ENCODE results near the gene BARHL1.

Gene BARHL1

DNA sequence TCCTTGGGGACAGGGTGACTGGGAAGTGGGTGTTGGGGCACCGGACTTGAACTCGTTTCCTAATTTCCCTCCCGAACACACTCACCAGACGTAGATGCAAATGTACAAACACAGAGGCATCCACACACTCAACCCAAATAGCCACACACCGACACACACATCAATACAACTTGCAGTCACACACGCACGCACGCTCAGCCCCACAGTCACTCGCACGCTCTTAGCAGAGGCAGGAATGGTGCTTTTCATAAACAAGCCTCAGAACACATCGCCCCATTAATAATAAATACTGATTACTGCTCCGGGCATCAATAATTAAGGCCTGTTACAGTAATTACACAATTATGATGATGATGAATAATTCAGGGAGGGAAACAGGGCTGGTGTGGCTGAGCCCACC, 5.7 kb downstream of the BARHL1 start:
- ATAC-seq, result no peak

DNA sequence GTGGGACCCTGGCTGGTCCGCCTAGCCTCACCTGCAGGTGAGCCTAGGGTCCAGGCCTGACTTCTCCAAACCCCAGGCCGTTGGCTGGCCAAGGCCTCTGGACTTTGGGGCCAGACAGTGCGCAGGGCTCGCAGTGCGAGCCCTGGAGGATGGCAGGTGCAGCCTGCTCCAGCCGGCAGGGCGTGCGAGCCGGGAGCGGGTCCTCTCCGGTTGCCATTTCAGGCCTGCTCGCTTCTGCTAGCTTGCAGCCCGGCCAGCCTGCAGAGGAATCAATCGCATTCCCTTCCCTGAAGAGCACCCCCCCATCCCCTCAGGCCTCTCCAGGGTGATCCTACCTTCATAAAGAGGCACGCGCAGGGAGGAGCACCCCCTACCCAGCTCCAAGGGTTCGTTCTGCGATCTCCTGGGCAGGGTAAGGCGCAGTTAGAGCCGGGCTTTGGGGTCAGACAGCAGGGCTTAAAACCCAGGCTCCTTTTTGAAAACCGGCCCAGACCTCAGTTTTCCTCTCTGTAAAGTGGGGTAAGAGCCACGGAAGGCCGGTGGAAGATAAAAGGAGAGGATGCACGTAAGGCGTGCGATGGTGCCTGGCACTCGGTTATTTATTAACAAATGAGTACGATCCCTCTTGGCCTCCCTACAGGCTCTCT, 6.2 kb downstream of the BARHL1 start:
- no peak for ATAC-seq

DNA sequence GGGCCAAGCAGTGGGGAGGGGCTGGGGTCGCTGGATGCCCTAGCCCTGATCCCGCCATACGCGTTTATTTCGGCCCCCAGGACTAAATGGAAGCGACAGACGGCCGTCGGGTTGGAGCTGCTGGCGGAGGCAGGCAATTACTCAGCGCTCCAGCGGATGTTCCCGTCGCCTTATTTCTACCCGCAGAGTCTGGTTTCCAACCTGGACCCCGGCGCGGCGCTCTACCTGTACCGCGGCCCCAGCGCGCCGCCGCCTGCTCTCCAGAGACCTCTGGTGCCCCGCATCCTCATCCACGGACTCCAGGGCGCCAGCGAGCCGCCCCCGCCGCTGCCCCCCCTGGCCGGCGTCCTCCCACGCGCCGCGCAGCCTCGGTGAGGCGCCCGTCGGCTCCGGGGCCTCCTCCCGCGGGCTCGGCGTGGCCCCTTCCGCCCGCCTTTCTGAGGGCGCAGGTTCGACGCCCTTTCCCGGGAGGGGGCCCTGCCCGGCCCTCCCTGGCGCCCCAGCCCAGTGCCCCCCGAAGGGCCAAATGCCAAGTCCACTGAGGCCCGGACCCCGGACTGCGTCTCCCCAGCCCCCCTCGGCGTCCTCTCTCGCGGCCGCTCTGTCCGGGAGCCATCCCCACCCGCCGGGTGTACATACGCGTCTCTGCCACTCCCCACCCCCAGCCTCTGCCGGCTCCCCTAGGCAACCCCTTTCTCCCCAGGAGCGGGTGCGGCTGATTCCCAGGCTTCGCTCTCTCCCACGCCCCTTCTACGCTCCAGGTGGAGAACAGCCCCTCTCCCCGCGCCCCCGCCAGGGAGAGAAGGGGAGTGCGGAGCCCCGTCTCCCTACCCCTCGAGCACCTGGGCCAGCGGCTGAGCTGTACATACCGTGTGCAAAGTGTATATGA, 7.0 kb downstream of the BARHL1 start:
- no peak for ATAC-seq

DNA sequence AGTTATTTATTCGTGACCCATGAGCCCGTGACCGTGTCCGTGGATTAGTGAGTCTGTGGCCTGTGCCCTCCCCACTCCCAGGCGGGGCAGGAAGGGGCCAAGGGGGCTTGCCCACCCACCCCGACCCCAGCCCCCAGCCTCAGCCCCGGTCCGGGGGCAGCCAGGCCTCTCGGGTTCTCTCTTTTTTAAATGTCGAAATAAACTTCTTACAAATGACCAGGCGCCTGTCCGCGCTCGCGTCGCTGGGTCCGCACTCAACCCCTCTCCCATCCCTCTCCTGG, 7.6 kb downstream of the BARHL1 start:
- ATAC-seq, result no peak

DNA sequence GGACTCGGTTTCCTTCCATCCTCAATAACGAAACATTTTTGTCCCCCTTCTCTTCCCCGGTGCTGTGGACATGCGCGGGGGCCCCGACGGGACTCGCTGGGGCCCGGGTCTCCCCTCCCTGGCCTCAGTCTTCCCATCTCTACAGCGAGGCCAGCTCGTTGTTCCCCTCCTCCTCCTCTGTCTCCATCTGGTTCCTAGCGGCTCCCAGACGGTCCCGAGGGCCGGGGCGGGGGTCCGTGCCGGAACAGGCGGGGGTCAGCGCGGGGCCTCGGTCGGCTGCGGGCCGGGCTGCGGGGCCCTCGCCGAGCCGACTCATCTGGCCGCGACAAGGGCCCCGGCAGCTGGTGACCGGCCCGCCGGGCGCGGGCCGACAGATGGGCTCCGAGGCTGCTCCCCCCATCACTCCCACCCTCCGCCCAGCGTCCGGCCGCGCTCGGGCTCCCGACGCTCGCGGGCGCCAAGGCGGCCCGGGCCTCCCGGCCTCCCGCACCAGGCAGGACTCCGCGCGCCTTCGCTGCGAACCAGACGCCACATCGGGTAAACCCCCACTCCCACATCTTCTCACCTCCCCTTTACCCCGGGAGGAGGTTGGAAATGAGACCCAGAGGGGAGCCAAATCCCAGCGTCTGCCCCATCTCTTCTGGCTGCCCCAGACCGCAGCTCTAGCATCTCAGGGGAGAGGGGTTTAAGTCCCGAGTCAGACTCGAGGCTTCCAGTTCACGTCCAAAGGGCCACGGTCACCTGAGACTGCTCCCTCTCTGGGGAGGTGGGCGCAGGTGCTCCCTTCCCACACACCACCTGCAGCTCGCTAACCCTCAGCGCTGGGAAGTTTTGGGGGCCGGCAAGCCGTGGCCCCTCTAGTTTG, 8.1 kb downstream of the BARHL1 start:
- no peak for ATAC-seq

DNA sequence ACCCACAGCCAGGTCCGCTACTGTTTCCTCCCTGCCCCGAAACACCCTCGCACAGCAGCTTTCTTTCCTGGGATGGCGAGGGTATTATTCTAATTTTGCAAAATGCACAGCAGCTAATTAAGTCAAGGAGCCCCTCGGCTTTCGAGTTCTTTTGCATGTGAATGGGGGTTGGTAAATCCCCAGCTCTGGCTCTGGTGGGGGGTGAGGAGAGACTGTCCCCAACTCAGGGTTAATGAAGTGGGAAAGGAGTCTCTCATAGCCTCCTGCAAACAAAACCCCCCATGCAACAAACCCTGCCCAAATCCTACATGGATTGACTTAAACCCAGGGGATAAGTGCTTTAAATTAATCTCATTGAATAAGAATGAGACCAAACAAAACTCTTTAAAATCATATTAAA, 8.8 kb downstream of the BARHL1 start:
- ATAC-seq, result no peak

DNA sequence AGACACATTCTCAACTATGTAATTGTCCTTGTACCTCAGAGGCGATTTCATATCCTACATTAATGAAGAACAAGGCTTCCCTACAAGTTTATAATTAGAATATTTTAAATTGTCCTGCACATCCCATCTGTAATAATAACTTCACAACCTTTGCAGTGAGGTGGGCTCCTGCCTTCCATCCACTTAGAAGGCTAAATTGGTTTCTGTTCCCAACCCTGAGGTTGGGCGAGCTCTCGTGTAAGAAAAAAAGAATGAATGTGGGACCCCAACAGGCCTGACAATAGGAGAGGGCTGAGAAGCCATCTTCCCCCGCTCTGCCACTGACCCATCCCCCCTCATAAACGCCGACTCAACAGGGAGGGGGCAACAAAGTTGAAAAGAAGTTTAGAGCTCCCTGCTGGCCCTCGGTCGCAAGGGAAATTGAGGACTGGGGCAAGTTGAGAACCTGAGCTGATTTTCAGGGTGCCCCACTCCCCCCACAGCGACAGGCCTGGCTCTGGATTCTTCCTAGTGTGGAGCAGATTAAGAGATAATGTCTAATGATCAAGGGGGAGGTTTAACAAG, 9.4 kb downstream of the BARHL1 start:
- no peak for ATAC-seq

DNA sequence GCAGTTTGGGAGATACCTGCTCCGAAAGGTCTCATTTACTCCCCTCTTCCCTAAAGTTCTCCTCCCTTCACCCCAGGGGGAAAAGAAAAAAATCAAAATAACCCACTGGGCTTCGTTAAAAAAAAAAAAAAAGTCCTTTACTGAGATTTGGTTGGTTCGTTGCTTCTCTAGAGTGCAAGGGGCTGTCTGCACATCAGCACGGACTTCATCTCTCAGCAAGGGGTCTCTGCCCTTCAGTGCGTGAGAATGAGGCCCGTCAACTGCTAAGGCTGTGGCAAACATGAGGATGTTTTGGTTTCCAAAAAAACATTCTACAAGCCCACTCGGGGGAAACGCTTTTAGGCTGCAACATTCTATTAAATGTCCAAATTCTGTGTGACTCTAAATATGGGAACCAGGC, 10.0 kb downstream of the BARHL1 start:
- ATAC-seq, result no peak

DNA sequence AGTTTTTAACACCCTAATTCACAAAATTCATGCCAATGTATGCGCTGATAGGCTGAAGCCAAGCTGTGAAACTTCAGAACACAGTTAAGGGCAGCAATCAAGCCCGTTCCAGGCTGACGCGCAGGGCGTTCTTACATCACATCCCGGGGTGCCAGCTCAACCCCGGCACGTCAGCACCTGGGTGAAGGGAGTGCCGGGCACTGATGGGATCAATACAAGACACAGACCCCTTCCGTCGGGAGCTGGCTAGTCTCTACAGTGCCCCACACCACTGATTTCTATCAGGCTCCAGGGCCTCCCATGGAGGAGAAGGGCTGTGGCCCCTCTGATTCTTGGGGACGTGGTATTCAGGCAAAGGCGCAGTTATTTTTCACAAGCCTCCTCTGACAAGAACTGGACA, 12.0 kb downstream of the BARHL1 start:
- no peak for ATAC-seq

DNA sequence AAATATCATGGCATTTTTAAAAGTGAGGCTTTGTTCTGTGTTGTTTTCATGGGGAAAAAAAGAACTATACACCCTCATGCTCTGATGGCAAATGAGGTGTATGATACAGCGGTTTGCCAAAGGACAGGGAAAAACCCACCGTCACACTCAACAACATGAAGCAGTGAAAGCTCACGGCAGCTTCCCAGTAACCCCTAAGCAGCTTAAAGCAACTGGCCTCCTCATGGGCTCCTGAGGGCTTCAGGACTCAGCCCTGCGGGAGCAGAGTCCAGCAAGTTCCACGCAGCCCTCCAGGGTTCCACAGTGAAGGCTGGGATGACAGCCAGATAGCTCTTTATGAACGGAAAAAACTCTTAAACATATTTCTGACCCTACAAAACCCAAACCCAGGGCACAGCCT, 12.9 kb downstream of the BARHL1 start:
- no peak for ATAC-seq

DNA sequence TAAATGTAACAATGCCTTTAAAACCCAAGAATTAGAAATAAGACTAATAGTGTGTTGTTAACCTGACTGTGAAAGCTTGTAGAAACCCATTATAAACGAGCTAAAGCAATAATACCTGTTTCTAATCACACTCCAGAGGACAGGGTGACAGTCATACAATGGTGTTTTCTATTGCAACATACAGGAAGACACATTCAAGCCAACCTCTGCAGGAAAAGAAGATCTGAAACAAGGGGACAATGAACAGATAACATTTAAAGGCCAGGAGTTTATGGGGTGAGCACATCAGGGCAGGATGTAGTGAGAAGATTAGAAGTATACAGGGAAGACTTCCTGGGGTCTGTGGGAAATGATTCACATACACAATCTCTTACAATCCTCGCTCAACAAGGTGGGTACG, 13.8 kb downstream of the BARHL1 start:
- no peak for ATAC-seq

DNA sequence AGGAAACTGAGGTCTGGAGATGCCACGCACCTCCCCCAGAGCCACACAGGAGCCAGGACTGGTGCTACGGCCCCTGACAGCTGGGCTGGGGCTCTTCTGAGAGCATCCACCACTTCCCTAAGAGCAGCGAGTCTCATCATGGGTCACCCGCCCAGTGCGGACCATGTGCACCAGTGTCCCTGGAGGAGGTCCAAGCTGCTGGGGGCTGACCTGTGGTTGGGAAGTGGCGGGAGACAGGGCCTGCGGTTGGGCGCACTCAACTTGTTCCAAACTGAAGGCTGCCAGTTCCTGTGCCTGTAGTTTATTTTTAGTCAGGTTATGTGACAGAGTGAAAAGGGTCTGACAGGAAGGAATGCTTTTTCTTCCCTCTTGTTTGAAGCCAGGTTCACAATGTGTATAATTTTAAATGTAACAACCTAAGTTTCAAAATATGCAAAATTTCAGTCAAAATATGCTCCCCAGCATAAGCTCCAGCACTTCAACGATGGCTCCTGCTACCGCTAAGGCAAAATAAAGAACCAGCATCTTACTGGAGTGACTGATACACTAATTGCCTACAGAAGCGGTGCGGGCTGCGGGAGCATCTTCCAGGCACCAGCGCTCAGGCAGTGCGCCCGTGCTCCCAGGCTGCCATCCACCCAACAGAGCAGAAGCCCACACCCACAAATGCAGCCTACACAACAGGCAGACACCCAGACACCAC, 14.8 kb downstream of the BARHL1 start:
- ATAC-seq, result no peak

DNA sequence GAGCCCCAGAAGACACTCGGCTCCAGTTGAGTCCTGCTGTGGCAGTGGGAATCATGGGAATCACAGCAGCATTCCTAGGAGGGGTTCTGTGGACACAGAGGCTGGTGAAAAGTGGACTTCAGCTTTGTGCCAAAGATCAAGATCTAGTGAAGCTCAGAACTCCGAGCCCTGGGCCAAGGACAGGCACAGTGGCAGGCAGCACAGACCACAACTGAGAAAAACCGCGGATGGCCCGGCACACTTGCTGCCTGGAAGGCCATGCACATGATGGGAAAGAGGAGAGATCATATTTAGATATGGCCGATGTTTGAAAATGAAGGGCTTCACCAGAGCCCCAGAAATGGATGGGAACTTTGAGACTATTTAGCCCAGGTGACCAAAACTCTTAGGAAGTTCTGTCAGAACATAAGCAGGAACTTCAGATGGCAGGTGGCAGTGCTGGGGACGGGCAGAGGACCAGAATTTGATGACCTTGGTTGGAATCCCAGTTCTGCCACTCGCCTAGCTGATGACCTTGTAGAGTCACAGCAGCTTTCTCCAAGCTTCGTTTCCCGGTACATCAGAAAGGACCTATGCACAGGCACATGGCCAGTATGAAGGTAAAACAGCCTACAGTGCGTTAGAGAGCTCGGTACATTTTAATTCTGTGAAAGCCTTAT, 18.0 kb downstream of the BARHL1 start:
- ATAC-seq, result no peak

DNA sequence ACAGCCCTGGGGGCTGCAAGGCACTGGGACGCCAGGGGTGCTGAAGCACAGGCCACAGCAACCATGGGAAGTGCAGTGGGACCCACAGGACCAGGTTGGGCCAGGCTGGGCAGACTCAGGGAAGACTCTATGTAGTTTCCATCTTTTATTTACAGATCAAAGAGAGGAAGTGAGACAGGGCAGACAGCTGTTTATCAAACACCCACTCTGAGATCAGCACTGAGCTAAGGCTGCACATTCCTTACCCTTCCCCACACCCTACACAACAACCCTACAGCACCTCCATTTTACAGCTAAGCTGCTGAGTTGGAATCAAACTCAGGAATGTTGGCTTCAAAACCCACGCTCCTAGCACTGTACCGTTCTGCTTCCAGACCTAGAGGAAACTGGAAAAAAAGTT, 19.8 kb downstream of the BARHL1 start:
- no peak for ATAC-seq

DNA sequence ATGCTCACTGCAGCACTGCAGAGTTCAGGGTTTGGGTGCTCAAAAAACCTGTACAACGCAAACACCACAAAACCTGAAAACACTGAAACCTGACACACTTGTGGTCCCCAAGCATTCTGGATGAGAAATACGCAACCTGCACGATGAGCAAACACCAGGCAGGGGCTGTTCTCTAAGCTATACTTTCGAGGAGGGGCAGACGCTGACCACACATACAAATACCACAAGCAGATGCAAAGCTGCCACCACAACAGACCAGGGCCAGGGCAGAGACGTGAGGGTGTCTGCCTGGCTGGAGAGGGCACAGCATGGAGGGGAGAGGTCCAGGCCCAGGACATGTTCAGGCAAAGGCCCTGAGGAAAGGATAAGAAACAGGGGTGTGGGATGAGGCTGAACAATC, 23.0 kb downstream of the BARHL1 start:
- ATAC-seq, result no peak

DNA sequence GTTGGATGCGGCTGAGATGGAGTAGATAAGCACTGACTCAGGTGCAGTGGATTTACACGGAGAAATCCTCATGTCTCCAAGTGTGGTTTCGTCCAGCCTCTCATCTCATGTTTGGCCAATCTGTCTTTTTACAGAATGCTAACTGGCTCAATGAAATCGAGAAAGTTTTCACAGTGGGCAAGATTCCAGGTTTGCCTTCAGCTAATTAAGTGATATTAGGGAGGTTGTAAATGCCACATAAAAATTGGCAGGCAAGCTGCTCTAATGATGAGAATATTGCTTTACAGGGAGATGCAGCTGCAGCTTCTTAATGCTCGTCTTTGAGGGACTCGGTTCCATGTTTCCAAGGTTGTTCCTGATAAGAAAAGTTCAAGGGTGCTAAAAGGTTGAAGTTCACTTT, 23.7 kb downstream of the BARHL1 start:
- ATAC-seq, result no peak

DNA sequence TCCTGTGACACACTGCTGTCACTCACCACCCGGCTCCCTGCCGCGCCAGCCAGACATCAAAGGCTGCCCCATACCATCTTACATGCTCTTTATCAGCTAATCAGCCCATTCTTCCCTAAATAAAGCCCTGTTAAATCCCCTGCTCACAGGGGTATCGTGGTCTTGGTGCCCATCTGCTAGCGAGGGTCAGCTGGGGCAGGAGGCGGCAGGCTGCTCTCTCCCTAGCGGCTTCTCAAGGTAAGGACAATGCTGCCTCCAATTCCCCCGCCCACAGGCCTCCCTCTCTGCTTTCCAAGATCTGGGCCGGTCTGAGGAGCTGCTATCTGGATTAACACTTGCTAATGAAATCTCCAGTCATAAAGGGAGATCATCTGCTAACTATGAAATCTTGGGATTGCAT, 26.8 kb downstream of the BARHL1 start:
- no peak for ATAC-seq

DNA sequence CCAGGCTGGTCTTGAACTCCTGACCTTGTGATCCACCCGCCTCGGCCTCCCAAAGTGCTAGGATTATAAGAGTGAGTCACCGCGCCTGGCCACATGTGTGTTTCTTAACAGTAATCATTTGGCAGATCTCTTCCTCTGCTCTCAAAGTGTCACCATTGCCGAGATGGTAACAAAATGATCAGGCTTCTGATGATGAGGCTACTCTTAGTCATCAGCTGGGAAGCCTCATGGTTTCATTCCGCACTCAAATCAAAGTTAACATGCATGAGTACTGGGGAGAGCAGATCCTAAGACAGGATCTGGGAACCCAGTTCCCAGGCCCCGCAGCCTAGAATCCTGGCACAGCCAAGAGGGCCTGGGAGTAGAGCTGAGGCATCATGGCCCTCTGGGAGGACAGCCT, 27.4 kb downstream of the BARHL1 start:
- ATAC-seq, result no peak

DNA sequence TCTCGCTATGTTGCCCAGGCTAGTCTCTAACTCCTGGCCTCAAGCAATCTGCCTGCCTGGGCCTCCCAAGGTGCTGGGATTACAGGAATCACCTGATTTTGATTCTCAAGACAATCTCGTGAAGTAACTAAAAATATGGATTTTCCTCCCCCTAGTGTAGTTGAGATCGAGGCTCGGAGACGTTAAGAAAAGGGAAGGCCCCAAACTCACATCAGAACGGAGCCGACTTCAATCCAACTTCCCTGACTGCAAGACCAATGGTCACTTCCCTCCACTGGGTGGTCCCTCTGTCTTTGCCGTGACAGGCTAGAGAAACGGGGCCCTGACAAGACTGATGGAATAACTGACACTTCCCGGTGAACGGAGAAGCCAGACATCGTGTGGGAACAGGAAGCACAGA, 28.3 kb downstream of the BARHL1 start:
- ATAC-seq, result no peak

DNA sequence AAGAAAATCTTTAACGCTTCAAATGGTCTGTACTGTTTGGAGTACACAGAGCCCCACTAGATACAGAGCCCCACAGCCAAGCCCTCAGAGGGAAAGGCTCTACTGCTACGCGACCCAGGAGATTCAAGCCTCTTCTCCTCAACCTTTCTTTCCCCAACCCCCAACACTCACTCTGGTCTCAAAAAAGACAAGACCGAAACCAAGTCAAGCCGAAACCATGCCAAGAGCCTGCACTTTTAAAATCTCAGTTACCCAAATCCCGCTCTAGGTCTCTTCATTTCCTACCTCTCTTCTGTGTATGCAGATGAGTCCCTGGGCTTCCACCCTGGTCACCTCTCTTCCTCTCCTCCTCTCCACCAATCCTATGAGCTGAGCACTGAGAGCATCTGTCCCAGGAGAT, 31.9 kb downstream of the BARHL1 start:
- ATAC-seq, result no peak

DNA sequence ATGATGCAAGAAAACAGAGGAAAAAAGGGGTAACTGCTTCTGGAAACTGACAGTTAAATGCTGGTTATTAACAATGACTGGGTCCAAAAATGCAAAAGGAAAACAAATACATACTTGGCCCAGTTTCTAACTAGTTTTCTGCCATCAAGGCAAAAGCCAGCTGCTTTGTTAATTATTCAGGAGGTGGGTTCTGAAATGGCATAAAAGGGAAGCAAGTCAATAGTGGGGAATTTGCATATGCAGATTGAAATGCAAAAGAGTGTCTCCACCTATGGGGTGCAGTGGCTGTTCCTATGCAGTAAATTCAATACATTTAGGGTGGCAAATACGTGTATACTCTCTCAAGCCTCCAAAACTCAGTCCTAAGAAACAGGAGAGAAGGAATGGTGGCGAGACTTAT, 33.4 kb downstream of the BARHL1 start:
- ATAC-seq, result no peak

DNA sequence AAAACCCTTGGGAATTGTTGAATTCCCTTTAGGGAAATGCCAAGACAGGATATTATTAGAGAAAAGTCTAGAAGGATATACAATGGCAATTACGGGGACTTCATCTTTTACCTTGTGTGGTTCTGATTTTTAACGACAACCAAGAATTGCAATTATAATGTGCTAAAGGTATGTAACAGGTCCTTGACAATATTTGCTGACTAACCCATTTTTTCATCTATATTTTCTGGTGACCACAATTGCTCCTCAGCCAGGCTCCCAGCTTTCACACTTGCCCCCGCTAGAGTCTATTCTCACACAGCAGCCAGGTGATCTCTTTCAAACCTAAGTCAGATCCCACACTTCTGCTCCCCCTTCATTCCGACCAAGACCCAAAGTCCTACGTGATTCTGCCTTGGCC, 34.3 kb downstream of the BARHL1 start:
- ATAC-seq, result no peak

All from activated CD4-positive, CD25-positive, alpha-beta regulatory T cell treated with anti-CD3 and anti-CD28 coated beads, Interleukin-2, amount 50 U/mL, for 24 hours (primary cell).